Nephron (organoid): Measurements from ENCODE around the gene PKD1L1.
"Not testable (repeated sequence)": the region's sequence is repeated elsewhere in the genome, so short reads cannot be mapped to it uniquely, and the experiment has no call there.

Source experiments
- H3K27ac Mint-ChIP-seq, 3 experiments: 2 replicates each; pipeline ENCODE4 v1.8.0; 2020; ENCODE audit warnings: mixed read lengths in 3 of 3, mild to moderate bottlenecking in 2 of 3, moderate library complexity in 1 of 3
- H3K27me3 Mint-ChIP-seq: 2 replicates; pipeline ENCODE4 v1.8.0; 2021; ENCODE audit warnings: low read depth, mild to moderate bottlenecking, moderate library complexity, mixed read lengths
- H3K36me3 Mint-ChIP-seq: 2 replicates; pipeline ENCODE4 v1.8.0; 2020; ENCODE audit warnings: low read depth, mixed read lengths
- H3K4me1 Mint-ChIP-seq: 2 replicates; pipeline ENCODE4 v1.8.0; 2020; ENCODE audit warnings: mixed read lengths
- H3K4me3 Mint-ChIP-seq, 3 experiments: 2 replicates each; pipeline ENCODE4 v1.8.0; 2020; ENCODE audit warnings: mild to moderate bottlenecking in 3 of 3, mixed read lengths in 3 of 3, moderate library complexity in 2 of 3
- H3K9me3 Mint-ChIP-seq: 2 replicates; pipeline ENCODE4 v1.8.0; 2020; ENCODE audit warnings: mixed read lengths
- CTCF ChIP-seq, 3 experiments: fragments of 200-600 bp; sonication (generic); IDR thresholded peaks; one replicate each; pipeline ENCODE4 v1.5.0; 2021; ENCODE audit warnings: antibody characterized with exemption in 3 of 3; ENCODE audit not compliant: unreplicated experiment in 3 of 3

The PKD1L1 gene

GRCh38 chr7:47945261-47946015 lies 2.8 kb downstream of the PKD1L1 start:
- H3K27me3 Mint-ChIP-seq, result peaks cover 5% of the 10 kb centered on the region
- H3K27ac Mint-ChIP-seq, result peak overlapping the region in 1 of 3 experiments; percentile 4
- H3K4me1 Mint-ChIP-seq, result peaks cover 13% of the 10 kb centered on the region
- peak; percentile 78 to 88 (median 87) for TF ChIP-seq CTCF (IDR thresholded peaks at IDR 0.05; ENCODE audit: unreplicated experiment in 3 of 3)
- no peaks in the 10 kb centered on the region for H3K9me3 Mint-ChIP-seq
- H3K36me3 Mint-ChIP-seq, result no peaks in the 10 kb centered on the region
- no peak overlapping the region for H3K4me3 Mint-ChIP-seq

GRCh38 chr7:47944536-47945260 lies 3.6 kb downstream of the PKD1L1 start:
- H3K36me3 Mint-ChIP-seq, result no peaks in the 10 kb centered on the region
- TF ChIP-seq CTCF (IDR thresholded peaks at IDR 0.05; ENCODE audit: unreplicated experiment in 3 of 3), result no peak
- peaks cover 7% of the 10 kb centered on the region for H3K27me3 Mint-ChIP-seq
- H3K27ac Mint-ChIP-seq, result peak overlapping the region in 1 of 3 experiments; percentile 4
- peaks cover 13% of the 10 kb centered on the region for H3K4me1 Mint-ChIP-seq
- H3K9me3 Mint-ChIP-seq, result no peaks in the 10 kb centered on the region
- H3K4me3 Mint-ChIP-seq, result no peak overlapping the region

GRCh38 chr7:47943676-47944474 lies 4.4 kb downstream of the PKD1L1 start:
- Mint-ChIP-seq H3K27ac (peak overlapping the region in 1 of 3 experiments; percentile 37), H3K4me3 (no peak overlapping the region), H3K36me3 (no peaks in the 10 kb centered on the region), H3K27me3 (peaks cover 7% of the 10 kb centered on the region), H3K4me1 (peaks cover 13% of the 10 kb centered on the region), H3K9me3 (no peaks in the 10 kb centered on the region)
- no peak for TF ChIP-seq CTCF (IDR thresholded peaks at IDR 0.05; ENCODE audit: unreplicated experiment in 3 of 3)

- H3K27me3 Mint-ChIP-seq, result peaks cover 10% of the 10 kb centered on the region
- not testable (repeated sequence) for H3K27ac Mint-ChIP-seq, H3K36me3 Mint-ChIP-seq, H3K4me3 Mint-ChIP-seq, H3K9me3 Mint-ChIP-seq
- peaks cover 13% of the 10 kb centered on the region for H3K4me1 Mint-ChIP-seq
Observed at GRCh38 chr7:47942651-47943050, 5.6 kb downstream of the PKD1L1 start.

- H3K4me3 Mint-ChIP-seq, result no peak overlapping the region
- H3K4me1 Mint-ChIP-seq, result peaks cover 13% of the 10 kb centered on the region
- no peaks in the 10 kb centered on the region for H3K9me3 Mint-ChIP-seq
Observed at GRCh38 chr7:47942132-47942531, 6.1 kb downstream of the PKD1L1 start.

More at GRCh38 chr7:47942132-47942531, 6.1 kb downstream of the PKD1L1 start:
- no peak overlapping the region for H3K27ac Mint-ChIP-seq
- peaks cover 10% of the 10 kb centered on the region for H3K27me3 Mint-ChIP-seq
- TF ChIP-seq CTCF (IDR thresholded peaks at IDR 0.05; ENCODE audit: unreplicated experiment in 3 of 3), result no peak
- no peaks in the 10 kb centered on the region for H3K36me3 Mint-ChIP-seq
